Loucy (cell line): ENCODE measurements around the gene SFSWAP.

Experiments used
- H2AFZ ChIP-seq: fragments of 200-600 bp; sonication (generic); 2 replicates; pipeline ENCODE4 v1.6.0; 2016; ENCODE audit warnings: antibody characterized with exemption, mild to moderate bottlenecking, low read length, moderate library complexity
- H3F3A ChIP-seq: fragments of 200-600 bp; 2 replicates; pipeline ENCODE4 v1.6.0; 2016; ENCODE audit warnings: antibody characterized with exemption, low read depth, mild to moderate bottlenecking
- H3K27me3 ChIP-seq: fragments of 200-600 bp; sonication (generic); 2 replicates; pipeline ENCODE4 v1.6.1; 2014; ENCODE audit warnings: low read length, mild to moderate bottlenecking; ENCODE audit not compliant: insufficient read depth, poor library complexity, severe bottlenecking
- H3K36me3 ChIP-seq: fragments of 200-600 bp; sonication (generic); 2 replicates; pipeline ENCODE4 v1.6.1; 2016; ENCODE audit warnings: low read length; ENCODE audit not compliant: insufficient read depth
- H3K4me1 ChIP-seq: fragments of 200-600 bp; sonication (generic); 2 replicates; pipeline ENCODE4 v1.5.1; 2014; ENCODE audit warnings: low read length, mild to moderate bottlenecking; ENCODE audit not compliant: insufficient read depth, poor library complexity, severe bottlenecking
- H3K4me2 ChIP-seq: fragments of 200-600 bp; sonication (generic); 2 replicates; pipeline ENCODE4 v1.6.0; 2014; ENCODE audit warnings: antibody characterized with exemption, low read length, low read depth, mild to moderate bottlenecking; ENCODE audit not compliant: poor library complexity, severe bottlenecking
- H3K4me3 ChIP-seq: fragments of 200-600 bp; sonication (generic); 2 replicates; pipeline ENCODE4 v1.5.1; 2014; ENCODE audit warnings: low read length, mild to moderate bottlenecking, mixed read lengths; ENCODE audit not compliant: poor library complexity, severe bottlenecking
- H3K79me2 ChIP-seq: fragments of 200-600 bp; sonication (generic); 2 replicates; pipeline ENCODE4 v1.6.1; 2014; ENCODE audit warnings: low read length; ENCODE audit not compliant: insufficient read depth
- H3K9ac ChIP-seq: fragments of 200-600 bp; sonication (generic); 2 replicates; pipeline ENCODE4 v1.6.0; 2014; ENCODE audit warnings: mild to moderate bottlenecking, low read depth, low read length, moderate library complexity; ENCODE audit not compliant: poor library complexity, severe bottlenecking
- H3K9me2 ChIP-seq: fragments of 200-600 bp; sonication (generic); replicated peaks from 2 replicates; pipeline ENCODE4 v1.6.1; 2016; ENCODE audit warnings: low read depth, low read length, mixed read lengths
- H3K9me3 ChIP-seq: fragments of 200-600 bp; sonication (generic); 2 replicates; pipeline ENCODE4 v1.6.1; 2014; ENCODE audit warnings: mild to moderate bottlenecking, antibody characterized with exemption, low read length, low read depth; ENCODE audit not compliant: insufficient read depth
- H4K20me1 ChIP-seq: fragments of 200-600 bp; sonication (generic); 2 replicates; pipeline ENCODE4 v1.6.0; 2014; ENCODE audit warnings: antibody characterized with exemption, low read length, mild to moderate bottlenecking; ENCODE audit not compliant: insufficient read depth, poor library complexity, severe bottlenecking
- CTCF ChIP-seq: fragments of 200-600 bp; sonication (generic); conservative IDR thresholded peaks from 2 replicates; pipeline ENCODE4 v1.5.1; 2014; ENCODE audit warnings: mild to moderate bottlenecking, antibody characterized with exemption, low read length
- EZH2phosphoT487 ChIP-seq: fragments of 200-600 bp; IDR thresholded peaks from 2 replicates; pipeline ENCODE4 v1.6.1; 2018; ENCODE audit warnings: antibody characterized with exemption, mild to moderate bottlenecking, moderate library complexity, borderline replicate concordance

Gene SFSWAP

DNA sequence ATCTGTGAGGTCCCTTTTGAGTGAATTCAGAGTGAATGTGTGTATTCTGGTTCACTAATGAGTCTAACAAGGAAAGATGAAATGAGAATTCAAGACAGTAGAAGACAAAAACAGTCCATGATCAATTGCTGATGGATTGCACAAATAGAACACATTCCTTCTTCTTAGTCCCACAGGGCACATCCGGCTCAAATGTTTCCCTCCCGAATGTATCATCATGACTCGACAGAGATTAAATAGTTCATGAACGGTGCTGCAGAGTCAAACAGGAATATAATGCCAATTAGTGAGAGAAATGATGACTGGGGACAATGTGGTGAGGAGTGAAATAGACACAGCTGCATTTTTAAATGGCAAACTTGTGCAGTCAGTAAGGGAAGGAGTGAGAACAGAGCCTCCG is 11.5 kb upstream of the SFSWAP start:
- H3K4me2 ChIP-seq, result no peak overlapping the region
- TF ChIP-seq EZH2phosphoT487, result no peak
- TF ChIP-seq CTCF, result no peak
- H3K27me3 ChIP-seq, result no peaks in the 10 kb centered on the region
- H3K4me1 ChIP-seq, result no peaks in the 10 kb centered on the region
- no peaks in the 10 kb centered on the region for H3K36me3 ChIP-seq
- no peaks in the 10 kb centered on the region for H4K20me1 ChIP-seq
- no peak overlapping the region for H3K9ac ChIP-seq
- H3K79me2 ChIP-seq, result no peaks in the 10 kb centered on the region
- H3K9me3 ChIP-seq, result 0 out of 2 replicates have a peak, but pooled peaks cover 6% of the 10 kb centered on the region
- no peak overlapping the region for H2AFZ ChIP-seq
- H3K4me3 ChIP-seq, result no peak overlapping the region
- H3F3A ChIP-seq, result no peaks in the 10 kb centered on the region
- H3K9me2 ChIP-seq, result no peaks in the 10 kb centered on the region

- no peak overlapping the region for H3K4me2 ChIP-seq
- no peaks in the 10 kb centered on the region for H3K4me1 ChIP-seq
- TF ChIP-seq EZH2phosphoT487, result no peak
- TF ChIP-seq CTCF, result no peak
- no peaks in the 10 kb centered on the region for H3K36me3 ChIP-seq
- H3K9ac ChIP-seq, result no peak overlapping the region
- H3K9me2 ChIP-seq, result no peaks in the 10 kb centered on the region
- H2AFZ ChIP-seq, result no peak overlapping the region
- H3F3A ChIP-seq, result no peaks in the 10 kb centered on the region
- no peaks in the 10 kb centered on the region for H4K20me1 ChIP-seq
- H3K4me3 ChIP-seq, result no peak overlapping the region
- H3K9me3 ChIP-seq, result 0 out of 2 replicates have a peak, but pooled peaks cover 6% of the 10 kb centered on the region
- no peaks in the 10 kb centered on the region for H3K27me3 ChIP-seq
- H3K79me2 ChIP-seq, result no peaks in the 10 kb centered on the region
These were observed 10.6 kb upstream of the SFSWAP start for GRCh38 chr12:131700271-131700670.

DNA sequence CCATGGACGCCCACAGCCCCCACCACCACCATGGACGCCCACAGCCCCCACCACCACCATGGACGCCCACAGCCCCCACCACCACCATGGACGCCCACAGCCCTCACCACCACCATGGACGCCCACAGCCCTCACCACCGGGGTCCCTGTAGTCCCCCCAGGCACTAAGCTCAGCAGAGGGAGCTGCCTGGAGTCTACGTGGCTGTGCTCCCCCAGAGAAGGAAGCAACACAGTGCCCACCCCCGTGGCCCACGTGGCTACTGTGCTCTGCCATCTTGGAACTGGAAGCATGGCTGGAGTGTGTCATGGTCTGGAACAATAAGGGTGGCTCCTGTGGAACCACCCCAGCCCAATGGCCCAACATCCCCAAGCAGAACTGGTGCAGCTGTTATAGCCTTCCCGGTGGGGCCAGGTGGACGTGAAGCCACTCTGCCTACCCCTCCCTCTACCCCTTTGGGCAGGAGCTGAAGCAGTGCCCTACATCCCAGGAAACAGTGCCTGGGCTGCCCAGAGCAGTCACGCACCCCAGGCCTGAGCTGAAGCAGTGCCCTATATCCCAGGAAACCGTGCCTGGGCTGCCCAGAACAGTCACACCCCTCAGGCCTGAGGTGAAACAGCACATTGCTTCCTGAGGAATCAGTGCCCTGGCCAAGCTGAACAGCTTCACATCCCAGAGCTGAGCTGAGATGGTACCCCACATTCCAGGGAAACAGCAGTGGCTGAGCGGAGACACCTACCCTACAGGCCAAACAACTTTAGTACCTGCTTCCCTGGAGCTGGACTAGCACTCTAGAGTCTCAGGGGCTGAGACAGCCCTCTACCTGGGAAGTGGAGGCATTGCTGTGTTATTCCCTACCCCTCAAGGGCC is 9.0 kb upstream of the SFSWAP start:
- Histone ChIP-seq H3K36me3 (no peaks in the 10 kb centered on the region), H3K27me3 (no peaks in the 10 kb centered on the region), H3K4me2 (no peak overlapping the region), H3F3A (no peaks in the 10 kb centered on the region), H2AFZ (no peak overlapping the region), H3K9me2 (no peaks in the 10 kb centered on the region), H3K9me3 (0 out of 2 replicates have a peak, but pooled peaks cover 6% of the 10 kb centered on the region), H3K4me1 (no peaks in the 10 kb centered on the region), H3K79me2 (no peaks in the 10 kb centered on the region), H4K20me1 (no peaks in the 10 kb centered on the region), H3K9ac (no peak overlapping the region), H3K4me3 (no peak overlapping the region)
- TF ChIP-seq CTCF (no peak), EZH2phosphoT487 (no peak)
